Activated naive CD8-positive, alpha-beta T cell (primary cell): ENCODE results near the gene TMEM45A.
A peak's percentile ranks its signal among the peaks of the same experiment; 100 is the strongest.
"Not testable (repeated sequence)": the region's sequence is repeated elsewhere in the genome, so short reads cannot be mapped to it uniquely, and the experiment has no call there.

Experiments
- H3K27ac Mint-ChIP-seq: one replicate; pipeline ENCODE4 v1.8.0; 2021; ENCODE audit warnings: mixed read lengths
- H3K27me3 Mint-ChIP-seq: one replicate; pipeline ENCODE4 v1.8.0; 2021; ENCODE audit warnings: mixed read lengths
- H3K36me3 Mint-ChIP-seq: one replicate; pipeline ENCODE4 v1.8.0; 2021; ENCODE audit warnings: mixed read lengths
- H3K4me1 Mint-ChIP-seq: one replicate; pipeline ENCODE4 v1.8.0; 2021; ENCODE audit warnings: low read depth, mixed read lengths
- H3K4me3 Mint-ChIP-seq: one replicate; pipeline ENCODE4 v1.8.0; 2021; ENCODE audit warnings: mild to moderate bottlenecking, mixed read lengths
- H3K9me3 Mint-ChIP-seq: one replicate; pipeline ENCODE4 v1.8.0; 2021; ENCODE audit warnings: low read depth, mixed read lengths

TMEM45A gene

DNA sequence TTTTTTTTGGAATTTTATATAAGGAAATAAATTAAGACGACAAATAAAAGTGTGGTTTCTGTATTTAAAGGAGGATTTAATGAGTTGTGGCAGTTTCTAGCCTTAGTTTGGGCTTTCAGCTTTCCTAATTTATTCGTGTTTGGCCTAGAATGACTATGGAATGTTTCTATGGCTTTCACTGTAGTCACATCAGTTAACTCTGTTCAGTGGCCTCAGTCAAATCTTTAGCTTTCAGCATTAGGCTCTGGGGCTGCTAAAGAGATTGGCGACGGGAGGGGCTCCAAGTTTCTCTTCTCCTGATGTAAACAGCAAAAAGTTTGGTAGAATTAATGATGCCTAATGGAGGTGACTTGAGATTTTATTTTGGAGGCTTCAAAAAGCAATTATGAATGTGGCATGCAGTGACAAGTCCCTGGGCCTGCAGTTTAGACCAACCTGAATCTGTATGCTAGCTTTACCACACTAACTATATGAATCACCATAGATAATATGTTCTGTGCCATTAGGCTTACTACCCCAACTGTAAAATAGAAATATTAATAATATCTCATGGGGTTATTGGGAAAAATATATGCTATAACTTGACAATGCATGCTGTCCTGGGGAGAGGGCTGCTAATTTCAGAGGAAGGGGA is 69.9 kb downstream of the TMEM45A start:
- no peaks in the 10 kb centered on the region for H3K4me1 Mint-ChIP-seq
- no peak overlapping the region for H3K27ac Mint-ChIP-seq
- no peaks in the 10 kb centered on the region for H3K9me3 Mint-ChIP-seq
- H3K36me3 Mint-ChIP-seq: no peaks in the 10 kb centered on the region
- H3K4me3 Mint-ChIP-seq: no peak overlapping the region
- peaks cover 4% of the 10 kb centered on the region for H3K27me3 Mint-ChIP-seq

- no peak overlapping the region for H3K27ac Mint-ChIP-seq
- H3K27me3 Mint-ChIP-seq: no peaks in the 10 kb centered on the region
Observed at GRCh38 chr3:100563228-100563627, 70.8 kb downstream of the TMEM45A start.

DNA sequence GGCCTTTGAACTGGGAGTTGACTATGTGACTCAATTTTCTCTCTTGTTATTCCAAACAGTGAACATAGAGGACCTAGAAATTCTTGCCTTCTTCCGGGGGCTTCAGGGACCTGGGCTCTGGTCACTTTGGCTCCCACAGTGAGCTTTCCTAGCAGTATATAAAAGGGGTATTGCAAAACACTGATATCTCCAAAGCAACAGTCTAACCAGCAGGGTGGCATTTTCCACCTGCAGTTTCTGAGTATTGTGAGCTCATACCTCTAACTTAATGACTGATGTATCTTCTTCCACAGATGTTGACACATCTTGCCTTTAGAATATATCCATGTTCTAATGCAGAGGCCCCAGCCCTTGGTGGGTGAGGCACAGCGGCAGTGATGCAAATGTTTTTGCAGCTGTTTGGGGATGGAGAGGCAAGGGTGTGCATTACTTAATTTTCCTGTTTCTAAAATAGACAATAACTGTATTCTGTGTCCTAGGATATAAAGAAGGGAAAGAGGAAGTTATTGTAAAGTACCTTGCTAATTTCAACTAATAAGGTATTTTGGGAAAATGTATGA is 71.3 kb downstream of the TMEM45A start:
- H3K4me3 Mint-ChIP-seq: no peak overlapping the region
- no peaks in the 10 kb centered on the region for H3K36me3 Mint-ChIP-seq
- H3K27ac Mint-ChIP-seq: no peak overlapping the region
- no peaks in the 10 kb centered on the region for H3K4me1 Mint-ChIP-seq
- no peaks in the 10 kb centered on the region for H3K27me3 Mint-ChIP-seq
- H3K9me3 Mint-ChIP-seq: no peaks in the 10 kb centered on the region

More at GRCh38 chr3:100563228-100563627, 70.8 kb downstream of the TMEM45A start:
- no peaks in the 10 kb centered on the region for H3K36me3 Mint-ChIP-seq
- no peaks in the 10 kb centered on the region for H3K4me1 Mint-ChIP-seq
- H3K4me3 Mint-ChIP-seq: no peak overlapping the region
- no peaks in the 10 kb centered on the region for H3K9me3 Mint-ChIP-seq

DNA sequence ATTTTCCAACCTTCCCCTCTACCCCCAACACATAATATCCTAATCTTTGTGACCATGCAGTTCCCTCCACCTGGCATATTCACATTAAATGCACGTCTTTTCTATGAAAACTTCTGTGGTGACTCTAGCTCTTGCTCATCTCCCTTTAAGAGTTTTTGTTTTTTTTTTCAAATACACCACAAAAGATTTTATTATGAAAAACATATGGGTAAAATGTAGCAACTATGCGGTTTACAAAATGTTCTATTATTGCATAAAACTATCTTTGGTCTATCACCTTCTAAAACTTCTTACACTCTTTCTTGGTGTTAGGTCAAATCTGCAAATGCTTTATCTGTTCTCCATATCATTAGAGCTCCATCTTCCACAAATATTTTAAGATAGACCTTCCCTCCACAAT is 78.4 kb downstream of the TMEM45A start:
- H3K4me1 Mint-ChIP-seq: no peaks in the 10 kb centered on the region
- no peaks in the 10 kb centered on the region for H3K27me3 Mint-ChIP-seq
- H3K27ac Mint-ChIP-seq: no peak overlapping the region
- H3K9me3 Mint-ChIP-seq: no peaks in the 10 kb centered on the region
- no peaks in the 10 kb centered on the region for H3K36me3 Mint-ChIP-seq
- H3K4me3 Mint-ChIP-seq: no peak overlapping the region

GRCh38 chr3:100574536-100574935 is 82.1 kb downstream of the TMEM45A start:
- Mint-ChIP-seq H3K36me3 (no peaks in the 10 kb centered on the region), H3K27me3 (no peaks in the 10 kb centered on the region), H3K27ac (no peak overlapping the region), H3K4me1 (no peaks in the 10 kb centered on the region), H3K4me3 (no peak overlapping the region), H3K9me3 (no peaks in the 10 kb centered on the region)

DNA sequence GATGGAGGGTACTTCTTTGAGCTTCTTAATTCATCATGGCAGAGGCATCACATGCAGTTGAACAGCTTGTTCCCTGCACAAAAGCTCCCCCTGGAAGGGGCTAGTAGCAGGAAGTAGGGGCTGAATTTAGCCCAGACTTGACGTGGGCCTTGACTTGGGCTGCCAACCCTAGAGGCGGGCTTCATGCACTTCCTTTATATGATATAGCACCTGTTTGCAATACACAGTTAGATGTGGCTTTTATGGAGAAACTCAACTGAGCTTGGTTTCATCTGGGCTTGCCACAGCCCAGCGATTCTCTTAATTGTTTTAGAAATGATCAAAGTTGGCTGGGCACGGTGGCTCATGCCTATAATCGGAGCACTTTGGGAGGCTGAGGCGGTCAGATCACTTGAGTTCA is 83.3 kb downstream of the TMEM45A start:
- no peaks in the 10 kb centered on the region for H3K36me3 Mint-ChIP-seq
- no peaks in the 10 kb centered on the region for H3K9me3 Mint-ChIP-seq
- H3K27me3 Mint-ChIP-seq: no peaks in the 10 kb centered on the region
- H3K4me3 Mint-ChIP-seq: no peak overlapping the region
- H3K4me1 Mint-ChIP-seq: no peaks in the 10 kb centered on the region
- H3K27ac Mint-ChIP-seq: no peak overlapping the region

- Mint-ChIP-seq H3K27me3 (no peaks in the 10 kb centered on the region), H3K27ac (no peak overlapping the region), H3K4me3 (no peak overlapping the region), H3K4me1 (no peaks in the 10 kb centered on the region), H3K9me3 (no peaks in the 10 kb centered on the region), H3K36me3 (no peaks in the 10 kb centered on the region)
Observed at GRCh38 chr3:100577382-100578008, 85.1 kb downstream of the TMEM45A start.

- H3K27ac Mint-ChIP-seq: no peak overlapping the region
Observed at GRCh38 chr3:100578646-100579045, 86.2 kb downstream of the TMEM45A start.

GRCh38 chr3:100580147-100580546 is 87.7 kb downstream of the TMEM45A start:
- Mint-ChIP-seq H3K27ac (no peak overlapping the region), H3K4me1 (no peaks in the 10 kb centered on the region), H3K9me3 (no peaks in the 10 kb centered on the region), H3K36me3 (no peaks in the 10 kb centered on the region), H3K4me3 (no peak overlapping the region), H3K27me3 (no peaks in the 10 kb centered on the region)

More at GRCh38 chr3:100578646-100579045, 86.2 kb downstream of the TMEM45A start:
- Mint-ChIP-seq H3K27me3 (no peaks in the 10 kb centered on the region), H3K9me3 (no peaks in the 10 kb centered on the region), H3K4me1 (no peaks in the 10 kb centered on the region), H3K4me3 (no peak overlapping the region), H3K36me3 (no peaks in the 10 kb centered on the region)

DNA sequence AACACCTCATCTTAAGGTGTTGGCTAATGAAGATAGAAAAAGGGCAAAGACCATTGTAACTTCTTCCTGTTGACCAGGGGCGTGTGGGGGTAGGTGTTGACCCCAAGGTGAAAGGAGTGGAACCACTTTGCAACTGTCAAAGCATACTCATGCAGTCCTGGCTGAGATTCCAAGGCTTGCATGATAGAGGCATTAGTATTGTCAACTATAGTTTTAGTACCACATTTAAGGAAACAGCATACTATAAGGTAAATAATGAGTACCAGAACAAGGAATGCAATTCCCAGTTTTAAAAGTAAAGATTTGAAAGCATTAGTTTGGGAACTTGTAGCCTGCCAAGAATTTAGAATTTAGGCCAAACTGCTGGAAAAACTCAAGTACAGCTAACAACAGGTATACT is 89.2 kb downstream of the TMEM45A start:
- H3K27ac Mint-ChIP-seq: no peak overlapping the region
- no peaks in the 10 kb centered on the region for H3K9me3 Mint-ChIP-seq
- H3K4me3 Mint-ChIP-seq: no peak overlapping the region
- no peaks in the 10 kb centered on the region for H3K4me1 Mint-ChIP-seq
- H3K36me3 Mint-ChIP-seq: no peaks in the 10 kb centered on the region
- H3K27me3 Mint-ChIP-seq: no peaks in the 10 kb centered on the region

GRCh38 chr3:100582157-100582556 is 89.7 kb downstream of the TMEM45A start:
- H3K27me3 Mint-ChIP-seq, H3K36me3 Mint-ChIP-seq, H3K9me3 Mint-ChIP-seq, H3K4me1 Mint-ChIP-seq, H3K27ac Mint-ChIP-seq, H3K4me3 Mint-ChIP-seq: not testable (repeated sequence)

DNA sequence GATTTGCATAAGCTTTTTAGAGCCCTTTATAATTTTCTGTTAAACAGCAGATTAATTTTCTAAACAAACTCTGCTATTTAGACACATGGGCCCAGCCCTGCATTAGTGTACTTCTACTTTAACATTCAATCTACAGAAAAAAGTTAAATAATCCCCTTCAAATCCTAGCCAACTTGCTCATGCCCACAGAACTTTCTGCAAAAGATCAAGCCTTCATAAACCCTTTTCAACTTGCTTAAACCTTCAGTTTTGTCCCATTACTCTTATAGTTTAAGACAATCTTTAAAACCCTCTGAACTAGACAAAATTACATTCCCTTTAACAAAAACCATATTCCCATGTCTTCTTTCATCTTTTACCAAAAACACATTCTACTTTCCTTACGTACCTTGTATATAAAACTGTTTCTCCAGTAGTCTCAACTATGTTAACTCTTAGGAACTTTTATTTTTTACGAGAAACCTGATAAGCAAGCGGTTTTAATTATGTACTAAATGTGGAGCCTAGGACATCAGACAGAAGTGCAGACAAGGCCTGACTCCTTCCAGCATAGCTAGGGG is 91.8 kb downstream of the TMEM45A start:
- H3K27me3 Mint-ChIP-seq: no peaks in the 10 kb centered on the region
- no peaks in the 10 kb centered on the region for H3K36me3 Mint-ChIP-seq
- no peaks in the 10 kb centered on the region for H3K9me3 Mint-ChIP-seq
- no peak overlapping the region for H3K27ac Mint-ChIP-seq
- no peak overlapping the region for H3K4me3 Mint-ChIP-seq
- no peaks in the 10 kb centered on the region for H3K4me1 Mint-ChIP-seq

DNA sequence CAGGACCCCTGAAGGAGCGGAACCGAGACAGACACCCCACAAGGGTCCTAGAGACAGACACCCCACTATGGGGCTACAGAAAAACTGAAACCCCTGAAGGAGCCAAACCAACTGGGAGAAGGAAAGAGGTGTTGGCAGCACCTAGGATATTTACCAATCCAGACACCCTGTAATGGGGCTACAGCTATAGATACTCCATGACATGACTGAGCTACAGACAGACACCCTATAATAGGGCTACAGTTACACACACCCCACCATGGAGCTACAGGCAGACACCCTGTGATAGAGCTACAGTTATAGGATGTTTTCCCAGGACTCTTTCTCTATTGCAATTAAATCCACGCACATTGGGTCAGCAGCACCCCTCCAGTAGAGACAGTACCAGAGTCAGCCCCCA is 94.4 kb downstream of the TMEM45A start:
- H3K36me3 Mint-ChIP-seq: no peaks in the 10 kb centered on the region
- no peaks in the 10 kb centered on the region for H3K9me3 Mint-ChIP-seq
- no peak overlapping the region for H3K4me3 Mint-ChIP-seq
- no peak overlapping the region for H3K27ac Mint-ChIP-seq
- H3K27me3 Mint-ChIP-seq: no peaks in the 10 kb centered on the region
- peaks cover 2% of the 10 kb centered on the region for H3K4me1 Mint-ChIP-seq

GRCh38 chr3:100588251-100588650 is 95.8 kb downstream of the TMEM45A start:
- Mint-ChIP-seq H3K27me3 (no peaks in the 10 kb centered on the region), H3K36me3 (no peaks in the 10 kb centered on the region), H3K27ac (no peak overlapping the region), H3K9me3 (no peaks in the 10 kb centered on the region), H3K4me3 (no peak overlapping the region), H3K4me1 (peaks cover 2% of the 10 kb centered on the region)

GRCh38 chr3:100590114-100590839 is 97.9 kb downstream of the TMEM45A start:
- H3K4me3 Mint-ChIP-seq: peak overlapping the region; percentile 1
- no peak overlapping the region for H3K27ac Mint-ChIP-seq
- H3K9me3 Mint-ChIP-seq: no peaks in the 10 kb centered on the region
- peaks cover 2% of the 10 kb centered on the region for H3K4me1 Mint-ChIP-seq
- no peaks in the 10 kb centered on the region for H3K36me3 Mint-ChIP-seq
- no peaks in the 10 kb centered on the region for H3K27me3 Mint-ChIP-seq
